H1 (cell line): ENCODE data around the gene C5orf46. TPM values are rescaled to one million over a fixed set of nuclear protein-coding genes. Genes with fewer than 3 reads are reported as not detected.

Source experiments
- CTCF ChIA-PET: fragments of 300-600 bp; sonication (Branson Sonifier 250); formaldehyde crosslinking; loops from one replicate; lab custom pipeline; 2021; ENCODE audit not compliant: partially characterized antibody; lab: Charles Lee
- POLR2A ChIA-PET: fragments of 300-600 bp; sonication (Branson Sonifier 250); formaldehyde crosslinking; loops from one replicate; lab custom pipeline; 2021; ENCODE audit warnings: inconsistent platforms; ENCODE audit not compliant: partially characterized antibody; lab: Charles Lee
- DNase-seq, 2 experiments: peaks; one replicate each; pipeline versions ENCODE4 v3.0.0 to v3.0.0-alpha.2; 2010 to 2022; ENCODE audit warnings: low spot score in 2 of 2, low read depth in 1 of 2, mixed read lengths in 1 of 2
- FAIRE-seq: peaks from 2 replicates; lab custom pipeline; 2011; peaks lifted over from hg19 to GRCh38; lab: Jason Lieb, UNC
- H2AFZ ChIP-seq: 2 replicates; pipeline ENCODE4 v1.8.1; 2012; ENCODE audit warnings: low read length, inconsistent platforms
- H2AK5ac ChIP-seq: 2 replicates; pipeline ENCODE4 v1.6.1; 2013; ENCODE audit warnings: low read depth, low read length
- H2BK120ac ChIP-seq: replicated peaks from 2 replicates; pipeline ENCODE3; 2013; ENCODE audit warnings: low read depth, low read length, inconsistent platforms
- H2BK12ac ChIP-seq: 2 replicates; pipeline ENCODE4 v1.6.1; 2013; ENCODE audit warnings: low read depth, low read length
- H2BK15ac ChIP-seq: 2 replicates; pipeline ENCODE4 v1.6.1; 2013; ENCODE audit warnings: low read length
- H2BK20ac ChIP-seq: 2 replicates; pipeline ENCODE4 v1.6.1; 2013; ENCODE audit warnings: low read length
- H2BK5ac ChIP-seq: 2 replicates; pipeline ENCODE4 v1.6.1; 2013; ENCODE audit warnings: low read depth, low read length
- H3K14ac ChIP-seq: 2 replicates; pipeline ENCODE4 v1.6.1; 2013; ENCODE audit warnings: inconsistent platforms; ENCODE audit not compliant: insufficient read length
- H3K18ac ChIP-seq: 2 replicates; pipeline ENCODE4 v1.6.1; 2013; ENCODE audit warnings: low read length; ENCODE audit errors: extremely low read depth
- H3K23ac ChIP-seq: 2 replicates; pipeline ENCODE4 v1.6.1; 2013; ENCODE audit warnings: inconsistent platforms; ENCODE audit not compliant: insufficient read length
- H3K23me2 ChIP-seq: 2 replicates; pipeline ENCODE4 v1.6.1; 2013; ENCODE audit warnings: low read depth, low read length
- H3K27ac ChIP-seq: 2 replicates; pipeline ENCODE4 v1.6.1; 2011; ENCODE audit warnings: low read depth, low read length, inconsistent platforms
- H3K27me3 ChIP-seq, 4 experiments: replicated peaks in 1 of 4; 1 replicate in 1 of 4; 2 replicates in 3 of 4; pipeline versions ENCODE4 v1.6.1 to v1.8.1; 2011 to 2013; ENCODE audit warnings: low read length in 3 of 4, mild to moderate bottlenecking in 3 of 4, inconsistent platforms in 2 of 4, mixed read lengths in 2 of 4, moderate library complexity in 1 of 4; ENCODE audit not compliant: control insufficient read depth in 3 of 4, insufficient read depth in 3 of 4; ENCODE audit errors: extremely low read depth in 1 of 4
- H3K36me3 ChIP-seq, 4 experiments: 2 replicates each; pipeline versions ENCODE4 v1.6.1 to v1.8.1; 2011 to 2013; ENCODE audit warnings: mild to moderate bottlenecking in 4 of 4, low read length in 3 of 4, moderate library complexity in 2 of 4, control low read depth in 1 of 4, inconsistent platforms in 1 of 4; ENCODE audit not compliant: insufficient read depth in 4 of 4, control insufficient read depth in 2 of 4
- H3K4ac ChIP-seq: replicated peaks from 2 replicates; pipeline ENCODE3; 2013; ENCODE audit warnings: low read length, low read depth, mixed read lengths, inconsistent platforms; ENCODE audit not compliant: insufficient read length
- H3K4me1 ChIP-seq, 4 experiments: replicated peaks in 1 of 4; 1 replicate in 1 of 4; 2 replicates in 3 of 4; pipeline versions ENCODE4 v1.6.1 to v1.8.1; 2011 to 2013; ENCODE audit warnings: low read length in 3 of 4, inconsistent platforms in 2 of 4, mixed read lengths in 1 of 4; ENCODE audit not compliant: insufficient read depth in 4 of 4, control insufficient read depth in 3 of 4
- H3K4me2 ChIP-seq, 2 experiments: 2 replicates each; pipeline versions ENCODE4 v1.6.1 to v1.8.1; 2011 to 2013; ENCODE audit warnings: low read depth in 2 of 2, low read length in 2 of 2, control low read depth in 1 of 2, inconsistent platforms in 1 of 2, mild to moderate bottlenecking in 1 of 2; ENCODE audit not compliant: insufficient read depth in 1 of 2
- H3K4me3 ChIP-seq, 4 experiments: fragments of 200-600, 300-600 bp in 1 of 4; sonication (generic), shearing (Covaris generic), sonication (Bioruptor Twin) in 1 of 4; 2 replicates each; pipeline versions ENCODE4 v1.5.1 to v1.8.1; 2011 to 2016; ENCODE audit warnings: low read length in 4 of 4, low read depth in 3 of 4, control low read depth in 2 of 4, inconsistent platforms in 2 of 4, mild to moderate bottlenecking in 2 of 4, mixed read lengths in 1 of 4, moderate library complexity in 1 of 4; ENCODE audit not compliant: insufficient read depth in 2 of 4; ENCODE audit errors: extremely low read depth in 1 of 4
- H3K56ac ChIP-seq: replicated peaks from 2 replicates; pipeline ENCODE3; 2013; ENCODE audit warnings: low read depth, mild to moderate bottlenecking, mixed read lengths, low read length, inconsistent platforms; ENCODE audit not compliant: insufficient read length
- H3K79me1 ChIP-seq: 2 replicates; pipeline ENCODE4 v1.6.1; 2013; ENCODE audit warnings: low read depth, low read length, control low read depth
- H3K79me2 ChIP-seq, 2 experiments: 2 replicates each; pipeline versions ENCODE4 v1.6.1 to v1.8.1; 2012 to 2013; ENCODE audit warnings: low read length in 2 of 2, mild to moderate bottlenecking in 2 of 2, inconsistent platforms in 1 of 2; ENCODE audit not compliant: insufficient read depth in 2 of 2, control insufficient read depth in 1 of 2
- H3K9ac ChIP-seq, 4 experiments: replicated peaks in 1 of 4; 1 replicate in 1 of 4; 2 replicates in 3 of 4; pipeline versions ENCODE4 v1.6.1 to v1.8.1; 2011 to 2013; ENCODE audit warnings: low read depth in 3 of 4, low read length in 3 of 4, control low read depth in 2 of 4, mild to moderate bottlenecking in 2 of 4, moderate library complexity in 2 of 4, inconsistent platforms in 1 of 4; ENCODE audit errors: extremely low read depth in 1 of 4
- H3K9me3 ChIP-seq, 2 experiments: 2 replicates each; pipeline versions ENCODE4 v1.6.1 to v1.8.1; 2012 to 2013; ENCODE audit warnings: mild to moderate bottlenecking in 2 of 2, moderate library complexity in 2 of 2, control low read depth in 1 of 2, inconsistent platforms in 1 of 2, low read depth in 1 of 2, low read length in 1 of 2, mixed read lengths in 1 of 2; ENCODE audit not compliant: insufficient read depth in 2 of 2
- H4K20me1 ChIP-seq, 2 experiments: replicated peaks in 1 of 2; 2 replicates each; pipeline versions ENCODE3 to v1.8.1; 2011 to 2013; ENCODE audit warnings: inconsistent platforms in 2 of 2, low read length in 2 of 2, mild to moderate bottlenecking in 1 of 2; ENCODE audit not compliant: insufficient read depth in 2 of 2, control insufficient read depth in 1 of 2
- H4K5ac ChIP-seq: 2 replicates; pipeline ENCODE4 v1.6.1; 2013; ENCODE audit warnings: low read length, low read depth, mixed read lengths, inconsistent platforms; ENCODE audit not compliant: insufficient read length
- H4K8ac ChIP-seq: 2 replicates; pipeline ENCODE4 v1.8.0; 2013; ENCODE audit warnings: mild to moderate bottlenecking, moderate library complexity, low read length, inconsistent platforms; ENCODE audit not compliant: insufficient read depth; ENCODE audit errors: extremely low read depth
- H4K91ac ChIP-seq: replicated peaks from 2 replicates; pipeline ENCODE3; 2013; ENCODE audit warnings: low read length, mixed read lengths, inconsistent platforms; ENCODE audit not compliant: insufficient read length
- ASH2L ChIP-seq: fragments of 200-600, 300-600 bp; sonication (generic); IDR thresholded peaks from one replicate; pipeline ENCODE4 v1.7.1; 2017; ENCODE audit warnings: low read length
- FOSL1 ChIP-seq: IDR thresholded peaks from 2 replicates; pipeline ENCODE4 v1.6.1; 2011; ENCODE audit warnings: mild to moderate bottlenecking, low read depth, low read length, moderate library complexity; ENCODE audit not compliant: insufficient read depth
- MAX ChIP-seq: IDR thresholded peaks from 2 replicates; pipeline ENCODE4 v1.6.1; 2012; ENCODE audit warnings: inconsistent platforms
- PHF8 ChIP-seq: fragments of 200-600 bp; sonication (generic); conservative IDR thresholded peaks from 2 replicates; pipeline ENCODE4 v1.7.1; 2012; ENCODE audit warnings: low read depth, mild to moderate bottlenecking, inconsistent platforms, low read length, moderate library complexity
- SP1 ChIP-seq: IDR thresholded peaks from 2 replicates; pipeline ENCODE4 v1.6.1; 2011; ENCODE audit warnings: low read depth, low read length
- TAF1 ChIP-seq: IDR thresholded peaks from 2 replicates; pipeline ENCODE4 v1.6.1; 2011; ENCODE audit warnings: mild to moderate bottlenecking, low read depth, low read length
- WGBS, 2 experiments: shearing (Covaris generic) in 1 of 2; methylation state at CpG; one replicate each; pipeline versions ENCODE4 v1.1.6 to v1.1.7; 2013 to 2015; ENCODE audit warnings: low lambda C conversion rate in 2 of 2, mixed read lengths in 2 of 2, inconsistent platforms in 1 of 2, low coverage in 1 of 2, missing lambda C conversion rate in 1 of 2; ENCODE audit not compliant: insufficient replicate concordance in 2 of 2, insufficient coverage in 1 of 2, insufficient read length in 1 of 2; ENCODE audit errors: extremely low coverage in 1 of 2, missing lambda C conversion rate in 1 of 2; 5-methylcytosine and 5-hydroxymethylcytosine counted together
- polyA plus RNA-seq, 7 experiments: library from polyadenylated mRNA; depleted of rRNA in 3 of 7; stranded (reverse) in 5 of 7; unstranded in 2 of 7; fragments of >200 nt in 5 of 7; fragments of 200-250 nt in 2 of 7; gene quantifications; 1 replicate in 5 of 7; 2 replicates in 1 of 7; 4 replicates in 1 of 7; pipeline versions ENCODE4 v1.2.1 to v1.2.3, GENCODE V29; 2011 to 2013; ENCODE audit warnings: missing spikeins in 2 of 7, mixed read lengths in 2 of 7
- total RNA-seq: library from RNA; stranded (reverse); fragmentation: NEBNext Ultra II Directional; extraction: Animal tissue kit (Norgen Biotek cat#: 25700); gene quantifications from 2 replicates; pipeline ENCODE4 v1.2.1, GENCODE V29; 2021

Gene C5orf46
- total and polyA plus RNA-seq, 2 of the 8 experiments (the other 6 are each of a cell fraction or from before 2014, with no cell fraction given): not detected

- CTCF ChIA-PET: interaction anchor here (0.6 to 1.3 kb wide), 6 partner anchors 9 to 534 kb away, joined by 3 to 4 read pairs (median 3); no protein-coding TSS in a partner anchor
Measured at GRCh38 chr5:147892696-147893296, 13.5 kb downstream of the C5orf46 start.

More at GRCh38 chr5:147892696-147893296, 13.5 kb downstream of the C5orf46 start:
- H4K91ac ChIP-seq: no peak overlapping the region
- no peak overlapping the region for H3K14ac ChIP-seq
- no peaks in the 10 kb centered on the region for H3K79me1 ChIP-seq
- H2BK15ac ChIP-seq: no peak overlapping the region
- POLR2A ChIA-PET: interaction anchor here (0.8 to 20.0 kb wide), 6 partner anchors 9 to 42 kb away, joined by 3 to 730 read pairs (median 3); no protein-coding TSS in a partner anchor
- H4K20me1 ChIP-seq: no peaks in the 10 kb centered on the region
- no peak overlapping the region for H2BK5ac ChIP-seq
- no peaks in the 10 kb centered on the region for H3K79me2 ChIP-seq
- no peak overlapping the region for H3K18ac ChIP-seq
- H4K8ac ChIP-seq: no peak overlapping the region
- H3K4me1 ChIP-seq: peaks cover 0 to 4% (median 2%) of the 10 kb centered on the region in 4 experiments; a peak in 3 of 7 replicates
- H4K5ac ChIP-seq: no peak overlapping the region
- no peaks in the 10 kb centered on the region for H3K36me3 ChIP-seq
- H2AFZ ChIP-seq: no peak overlapping the region
- no peak overlapping the region for H3K4me3 ChIP-seq
- no peak overlapping the region for H3K56ac ChIP-seq
- no peak overlapping the region for H2AK5ac ChIP-seq
- no peaks in the 10 kb centered on the region for H3K9me3 ChIP-seq
- H3K27me3 ChIP-seq: peaks cover 0 to 1% (median 0%) of the 10 kb centered on the region in 4 experiments; a peak in 1 of 7 replicates
- H2BK12ac ChIP-seq: no peak overlapping the region
- no peak overlapping the region for H3K4ac ChIP-seq
- peak; percentile 13 for FAIRE-seq
- no peak overlapping the region for H3K9ac ChIP-seq
- H3K4me2 ChIP-seq: no peak overlapping the region
- 69% methylated on average over 3 of the region's 3 CpGs; no CpG with 5 or more reads in 1 of the 2 experiments for WGBS, 2 experiments
- no peak overlapping the region for H2BK120ac ChIP-seq
- DNase-seq: no peak
- H3K27ac ChIP-seq: no peak overlapping the region
- no peaks in the 10 kb centered on the region for H3K23me2 ChIP-seq
- H2BK20ac ChIP-seq: no peak overlapping the region
- H3K23ac ChIP-seq: no peak overlapping the region
- TF ChIP-seq MAX (peak; percentile 36; the same call in 1 of the 2 replicates), SP1 (peak; percentile 40; the same call in 1 of the 2 replicates), ASH2L (peak; percentile 52), FOSL1 (no peak), PHF8 (no peak), TAF1 (0 out of 2 replicates have a peak, but pooled peaks have one; percentile 23)
